OCI-LY3 (cell line): Measurements from ENCODE around the gene COL4A2.

Experiments used
- H2AFZ ChIP-seq: fragments of 200-600, 300-600 bp; shearing (Covaris generic); 2 replicates; pipeline ENCODE4 v1.6.0; 2014; ENCODE audit warnings: antibody characterized with exemption, low read depth, low read length
- H3K27ac ChIP-seq: fragments of 200-600, 300-600 bp; sonication (generic); 2 replicates; pipeline ENCODE4 v1.5.1; 2014; ENCODE audit warnings: mild to moderate bottlenecking, low read length, moderate library complexity, mixed read lengths
- H3K27me3 ChIP-seq: fragments of 200-600, 300-600 bp; sonication (generic); 2 replicates; pipeline ENCODE4 v1.6.1; 2014; ENCODE audit warnings: low read depth, low read length, mixed read lengths
- H3K36me3 ChIP-seq: fragments of 200-600, 300-600 bp; sonication (generic); replicated peaks from 2 replicates; pipeline ENCODE3; 2014; ENCODE audit warnings: low read depth, low read length, mixed read lengths
- H3K4me1 ChIP-seq: fragments of 300-600, 200-600 bp; sonication (generic); 2 replicates; pipeline ENCODE4 v1.6.1; 2014; ENCODE audit warnings: low read length, mixed read lengths
- H3K4me2 ChIP-seq: fragments of 200-600, 300-600 bp; sonication (generic); 2 replicates; pipeline ENCODE4 v1.6.1; 2014; ENCODE audit warnings: low read length, mixed read lengths
- H3K4me3 ChIP-seq: fragments of 300-600, 200-600 bp; sonication (generic); 2 replicates; pipeline ENCODE4 v1.5.1; 2014; ENCODE audit warnings: antibody characterized with exemption, mild to moderate bottlenecking, low read length, moderate library complexity
- H3K79me2 ChIP-seq: fragments of 300-600, 200-600 bp; shearing (Covaris generic); 2 replicates; pipeline ENCODE4 v1.6.1; 2014; ENCODE audit warnings: mild to moderate bottlenecking, low read length, mixed read lengths
- H3K9ac ChIP-seq: fragments of 300-600, 200-600 bp; shearing (Covaris generic); 2 replicates; pipeline ENCODE4 v1.6.0; 2014; ENCODE audit warnings: mild to moderate bottlenecking, low read length, moderate library complexity
- H3K9me3 ChIP-seq: fragments of 200-600, 300-600 bp; shearing (Covaris generic); 2 replicates; pipeline ENCODE4 v1.6.1; 2014; ENCODE audit warnings: low read length, mixed read lengths; ENCODE audit not compliant: insufficient read depth
- H4K20me1 ChIP-seq: fragments of 200-600, 300-600 bp; sonication (generic); 2 replicates; pipeline ENCODE4 v1.6.1; 2016; ENCODE audit warnings: low read length, mixed read lengths; ENCODE audit not compliant: insufficient read depth
- CTCF ChIP-seq: fragments of 200-600, 300-600 bp; sonication (generic); IDR thresholded peaks from 2 replicates; pipeline ENCODE4 v1.5.1; 2014; ENCODE audit warnings: antibody characterized with exemption, low read length, low read depth
- EZH2phosphoT487 ChIP-seq: fragments of 200-600 bp; shearing (Covaris generic); IDR thresholded peaks from 2 replicates; pipeline ENCODE4 v1.6.1; 2018; ENCODE audit warnings: antibody characterized with exemption, mixed run types, low read depth

The COL4A2 gene

GRCh38 chr13:110297766-110298504, 9.1 kb upstream of the COL4A2 start:
- Histone ChIP-seq H4K20me1 (no peaks in the 10 kb centered on the region), H3K4me2 (no peak overlapping the region), H3K9ac (no peak overlapping the region), H3K27ac (no peak overlapping the region), H3K27me3 (peaks cover 46% of the 10 kb centered on the region), H2AFZ (no peak overlapping the region), H3K9me3 (no peaks in the 10 kb centered on the region), H3K79me2 (no peaks in the 10 kb centered on the region), H3K4me1 (no peaks in the 10 kb centered on the region), H3K4me3 (no peak overlapping the region), H3K36me3 (no peaks in the 10 kb centered on the region)
- TF ChIP-seq EZH2phosphoT487 (no peak), CTCF (no peak)

GRCh38 chr13:110298505-110299282, 8.4 kb upstream of the COL4A2 start:
- no peak overlapping the region for H3K4me2 ChIP-seq
- H4K20me1 ChIP-seq = no peaks in the 10 kb centered on the region
- no peak overlapping the region for H3K9ac ChIP-seq
- H3K27ac ChIP-seq = no peak overlapping the region
- H2AFZ ChIP-seq = no peak overlapping the region
- H3K4me1 ChIP-seq = no peaks in the 10 kb centered on the region
- H3K79me2 ChIP-seq = no peaks in the 10 kb centered on the region
- no peaks in the 10 kb centered on the region for H3K36me3 ChIP-seq
- H3K9me3 ChIP-seq = no peaks in the 10 kb centered on the region
- H3K4me3 ChIP-seq = no peak overlapping the region
- peaks cover 51% of the 10 kb centered on the region for H3K27me3 ChIP-seq
- TF ChIP-seq EZH2phosphoT487 (no peak), CTCF (no peak)

GRCh38 chr13:110299283-110299840, 7.7 kb upstream of the COL4A2 start:
- H3K27me3 ChIP-seq = peaks cover 54% of the 10 kb centered on the region
- no peaks in the 10 kb centered on the region for H3K79me2 ChIP-seq
- H3K4me3 ChIP-seq = no peak overlapping the region
- H3K4me2 ChIP-seq = no peak overlapping the region
- no peak overlapping the region for H3K27ac ChIP-seq
- no peaks in the 10 kb centered on the region for H3K4me1 ChIP-seq
- H3K9me3 ChIP-seq = no peaks in the 10 kb centered on the region
- no peaks in the 10 kb centered on the region for H4K20me1 ChIP-seq
- no peak overlapping the region for H2AFZ ChIP-seq
- TF ChIP-seq CTCF (no peak), EZH2phosphoT487 (no peak)
- H3K9ac ChIP-seq = no peak overlapping the region
- H3K36me3 ChIP-seq = no peaks in the 10 kb centered on the region

- TF ChIP-seq EZH2phosphoT487 = no peak
- Histone ChIP-seq H3K4me2 (no peak overlapping the region), H3K9me3 (no peaks in the 10 kb centered on the region), H2AFZ (no peak overlapping the region), H3K9ac (no peak overlapping the region), H3K4me1 (no peaks in the 10 kb centered on the region), H3K27me3 (peaks cover 63% of the 10 kb centered on the region), H3K79me2 (no peaks in the 10 kb centered on the region), H3K4me3 (no peak overlapping the region), H3K27ac (no peak overlapping the region), H3K36me3 (no peaks in the 10 kb centered on the region), H4K20me1 (no peaks in the 10 kb centered on the region)
These were observed 6.8 kb upstream of the COL4A2 start for GRCh38 chr13:110300090-110300815.
